Progenitor cell of endocrine pancreas (in vitro differentiated cells): ENCODE data around the gene DDX4. TPM values are rescaled to one million over a fixed set of nuclear protein-coding genes. Genes with fewer than 3 reads are reported as not detected.
"Not testable (repeated sequence)": the region's sequence is repeated elsewhere in the genome, so short reads cannot be mapped to it uniquely, and the experiment has no call there.

Source experiments
- DNase-seq: peaks from one replicate; pipeline ENCODE4 v3.0.0; 2021; ENCODE audit warnings: low spot score; ENCODE audit not compliant: unreplicated experiment
- H3K27ac Mint-ChIP-seq: 2 replicates; pipeline ENCODE4 v1.8.0; 2021; ENCODE audit warnings: mild to moderate bottlenecking, moderate library complexity, mixed read lengths
- H3K27me3 Mint-ChIP-seq: 2 replicates; pipeline ENCODE4 v1.8.0; 2021; ENCODE audit warnings: mixed read lengths
- H3K36me3 Mint-ChIP-seq: 2 replicates; pipeline ENCODE4 v1.8.0; 2022; ENCODE audit warnings: mixed read lengths; ENCODE audit not compliant: insufficient read depth
- H3K4me1 Mint-ChIP-seq: 2 replicates; pipeline ENCODE4 v1.8.0; 2021; ENCODE audit warnings: low read depth, mixed read lengths
- H3K4me3 Mint-ChIP-seq: 2 replicates; pipeline ENCODE4 v1.8.0; 2021; ENCODE audit warnings: low read depth, mild to moderate bottlenecking, moderate library complexity, mixed read lengths
- H3K9me3 Mint-ChIP-seq: 2 replicates; pipeline ENCODE4 v1.8.0; 2021; ENCODE audit warnings: low read depth, mixed read lengths
- CTCF ChIP-seq: fragments of 200-600 bp; sonication (generic); IDR thresholded peaks from one replicate; pipeline ENCODE4 v1.5.0; 2021; ENCODE audit warnings: antibody characterized with exemption, mild to moderate bottlenecking; ENCODE audit not compliant: unreplicated experiment
- total RNA-seq: library from RNA; stranded (reverse); gene quantifications from 2 replicates; pipeline ENCODE4 v1.2.1, GENCODE V29; 2021

DDX4 gene
- total RNA-seq, 1 donor from 2014 or later: not detected

DNA sequence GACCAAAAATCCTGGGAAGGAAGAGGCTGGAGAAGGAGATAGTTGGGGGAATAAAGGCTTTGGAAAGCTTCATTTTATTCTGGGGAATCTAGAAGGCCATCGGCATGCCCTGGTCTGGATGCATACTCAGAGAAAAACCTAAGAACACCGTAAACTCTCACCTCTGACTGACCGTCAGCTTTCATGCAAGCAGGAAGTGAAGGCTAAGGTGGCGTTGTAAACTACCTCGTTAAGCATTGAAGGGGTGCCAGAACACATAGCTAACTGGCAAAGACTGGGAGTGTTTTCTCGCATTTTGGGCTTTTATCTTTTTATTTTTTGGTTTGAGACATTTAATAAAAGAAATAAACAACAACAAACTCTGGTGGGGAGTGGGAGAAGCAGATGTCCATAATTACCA, 23.1 kb upstream of the DDX4 start:
- no peaks in the 10 kb centered on the region for H3K27me3 Mint-ChIP-seq
- DNase-seq: no peak
- peaks cover 8% of the 10 kb centered on the region for H3K4me1 Mint-ChIP-seq
- H3K9me3 Mint-ChIP-seq: peaks cover 19% of the 10 kb centered on the region
- H3K27ac Mint-ChIP-seq: no peak overlapping the region
- TF ChIP-seq CTCF: no peak
- peaks cover 2% of the 10 kb centered on the region for H3K36me3 Mint-ChIP-seq
- H3K4me3 Mint-ChIP-seq: no peak overlapping the region

DNA sequence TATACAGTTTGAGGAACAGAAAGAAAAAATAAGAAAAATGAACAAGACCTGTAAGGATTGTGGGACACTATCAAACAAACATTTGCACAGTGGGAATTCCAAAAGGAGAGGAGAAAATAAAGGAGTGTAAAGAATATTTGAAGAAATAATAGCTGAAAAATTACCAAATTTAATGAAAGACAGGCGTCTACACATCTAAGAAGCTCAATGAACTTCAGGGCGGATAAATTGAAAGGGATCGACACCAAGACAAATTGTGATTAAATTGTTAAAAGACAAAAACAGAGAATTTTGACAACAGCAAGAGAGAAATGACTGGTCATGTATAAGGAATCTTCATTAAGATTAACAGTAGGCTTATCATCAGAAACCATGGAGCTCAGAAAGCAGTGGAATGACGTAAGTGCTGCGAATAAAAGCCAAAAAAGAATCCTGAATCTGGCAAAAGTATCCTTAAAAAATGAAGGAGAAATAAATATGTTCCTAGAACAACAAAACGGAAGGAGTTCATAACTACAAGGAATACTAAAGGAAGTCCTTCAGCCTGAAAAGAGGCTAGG, 22.3 kb upstream of the DDX4 start:
- peaks cover 8% of the 10 kb centered on the region for H3K4me1 Mint-ChIP-seq
- no peaks in the 10 kb centered on the region for H3K27me3 Mint-ChIP-seq
- H3K4me3 Mint-ChIP-seq: no peak overlapping the region
- no peak overlapping the region for H3K27ac Mint-ChIP-seq
- H3K9me3 Mint-ChIP-seq: peaks cover 19% of the 10 kb centered on the region
- TF ChIP-seq CTCF: no peak
- DNase-seq: no peak
- H3K36me3 Mint-ChIP-seq: peaks cover 2% of the 10 kb centered on the region

DNA sequence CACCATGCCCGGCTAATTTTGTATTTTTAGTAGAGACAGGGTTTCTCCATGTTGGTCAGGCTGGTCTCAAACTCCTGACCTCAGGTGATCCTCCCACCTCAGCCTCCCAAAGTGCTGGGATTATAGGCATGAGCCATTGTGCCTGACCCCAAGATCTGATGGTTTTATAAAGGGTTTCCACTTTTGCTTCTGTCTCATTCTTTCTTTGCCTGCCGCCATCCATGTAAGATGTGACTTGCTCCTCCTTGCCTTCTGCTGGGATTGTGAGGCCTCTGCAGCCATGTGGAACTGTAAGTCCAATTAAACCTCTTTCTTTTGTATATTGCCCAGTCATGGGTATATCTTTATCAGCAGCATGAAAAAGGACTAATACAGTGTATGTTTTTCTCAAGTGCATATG, 18.8 kb upstream of the DDX4 start:
- H3K4me1 Mint-ChIP-seq, H3K4me3 Mint-ChIP-seq, H3K27me3 Mint-ChIP-seq, H3K27ac Mint-ChIP-seq, DNase-seq, H3K36me3 Mint-ChIP-seq: not testable (repeated sequence)
- peaks cover 19% of the 10 kb centered on the region for H3K9me3 Mint-ChIP-seq

DNA sequence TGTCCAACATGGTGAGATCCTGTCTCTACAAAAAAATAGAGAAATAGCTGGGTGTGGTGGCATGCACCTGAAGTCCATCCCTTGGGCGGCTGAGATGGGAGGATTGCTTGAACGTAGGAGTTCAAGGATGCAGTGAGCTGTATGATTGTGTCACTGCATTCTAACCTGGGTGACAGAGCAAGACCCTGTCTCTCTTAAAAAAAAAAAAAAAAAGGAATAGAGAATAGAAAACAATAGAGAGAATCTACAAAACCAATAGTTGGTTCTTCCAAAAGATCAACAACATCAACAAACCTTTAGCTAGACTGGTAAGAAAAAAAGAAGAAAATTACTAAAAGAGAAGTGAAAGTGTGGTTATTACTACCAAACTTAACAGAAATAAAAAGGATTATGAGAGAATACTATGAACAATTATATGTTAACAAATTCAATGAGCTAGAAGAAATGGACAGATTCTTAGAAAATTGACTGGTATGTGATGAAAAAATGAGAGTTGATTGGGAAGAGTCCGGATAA, 17.6 kb upstream of the DDX4 start:
- Mint-ChIP-seq H3K9me3 (peaks cover 18% of the 10 kb centered on the region), H3K27ac (no peak overlapping the region), H3K4me3 (no peak overlapping the region), H3K4me1 (no peaks in the 10 kb centered on the region), H3K36me3 (peaks cover 2% of the 10 kb centered on the region), H3K27me3 (no peaks in the 10 kb centered on the region)
- no peak for DNase-seq
- no peak for TF ChIP-seq CTCF

- Mint-ChIP-seq H3K36me3 (no peaks in the 10 kb centered on the region), H3K4me1 (no peaks in the 10 kb centered on the region)
- TF ChIP-seq CTCF: no peak
These were observed 13.6 kb upstream of the DDX4 start for GRCh38 chr5:55724281-55724680.

GRCh38 chr5:55731848-55732247, 6.0 kb upstream of the DDX4 start:
- Mint-ChIP-seq H3K4me1 (no peaks in the 10 kb centered on the region), H3K27me3 (no peaks in the 10 kb centered on the region), H3K9me3 (no peaks in the 10 kb centered on the region), H3K27ac (no peak overlapping the region), H3K36me3 (no peaks in the 10 kb centered on the region), H3K4me3 (no peak overlapping the region)
- TF ChIP-seq CTCF: no peak
- DNase-seq: no peak

More at GRCh38 chr5:55724281-55724680, 13.6 kb upstream of the DDX4 start:
- Mint-ChIP-seq H3K4me3 (no peak overlapping the region), H3K27me3 (no peaks in the 10 kb centered on the region), H3K9me3 (no peaks in the 10 kb centered on the region), H3K27ac (no peak overlapping the region)
- DNase-seq: no peak
